Measurements from ENCODE around the gene TRIM64C.
"Not testable (repeated sequence)": the region's sequence is repeated elsewhere in the genome, so short reads cannot be mapped to it uniquely, and the experiment has no call there.

Gene TRIM64C

GRCh38 chr11:49059012-49059411 is at the start of gene TRIM64C:
TRIM64C (minus strand) TSS chr11:49059112; CDS start chr11:49059112, 0 bp downstream.
- not testable (repeated sequence) for DNase-seq (ENCODE audit: extremely low spot score, insufficient read length, low read depth); FAIRE-seq

- FAIRE-seq; DNase-seq (ENCODE audit: extremely low spot score, insufficient read length, low read depth): not testable (repeated sequence)
Measured at GRCh38 chr11:49102356-49102755, 43.4 kb upstream of the TRIM64C start.

- FAIRE-seq; DNase-seq (ENCODE audit: extremely low spot score, insufficient read length, low read depth): not testable (repeated sequence)
Measured at GRCh38 chr11:49069897-49070296, 11.0 kb upstream of the TRIM64C start.

GRCh38 chr11:49049821-49050220 is 9.1 kb downstream of the TRIM64C start:
- DNase-seq (ENCODE audit: extremely low spot score, insufficient read length, low read depth); FAIRE-seq: not testable (repeated sequence)

- not testable (repeated sequence) for DNase-seq (ENCODE audit: extremely low spot score, insufficient read length, low read depth)
Measured at GRCh38 chr11:49048229-49048628, 10.7 kb downstream of the TRIM64C start.

GRCh38 chr11:49028523-49028922 is 30.4 kb downstream of the TRIM64C start, which contains the start of gene TRIM49B:
TRIM49B (plus strand) TSS chr11:49028823; CDS start chr11:49031600, 2,777 bp downstream.
- not testable (repeated sequence) for FAIRE-seq; DNase-seq (ENCODE audit: extremely low spot score, insufficient read length, low read depth)

More at GRCh38 chr11:49048229-49048628, 10.7 kb downstream of the TRIM64C start:
- not testable (repeated sequence) for FAIRE-seq

All from GM18507 (cell line).